Activated T-cell treated with anti-CD3 and anti-CD28 coated beads for 1 hour (primary cell): Measurements from ENCODE around the gene CCDC91.

Source experiments
- DNase-seq: peaks from one replicate; pipeline ENCODE4 v3.0.0-alpha.2; 2020; ENCODE audit warnings: low read depth

CCDC91 gene

DNA sequence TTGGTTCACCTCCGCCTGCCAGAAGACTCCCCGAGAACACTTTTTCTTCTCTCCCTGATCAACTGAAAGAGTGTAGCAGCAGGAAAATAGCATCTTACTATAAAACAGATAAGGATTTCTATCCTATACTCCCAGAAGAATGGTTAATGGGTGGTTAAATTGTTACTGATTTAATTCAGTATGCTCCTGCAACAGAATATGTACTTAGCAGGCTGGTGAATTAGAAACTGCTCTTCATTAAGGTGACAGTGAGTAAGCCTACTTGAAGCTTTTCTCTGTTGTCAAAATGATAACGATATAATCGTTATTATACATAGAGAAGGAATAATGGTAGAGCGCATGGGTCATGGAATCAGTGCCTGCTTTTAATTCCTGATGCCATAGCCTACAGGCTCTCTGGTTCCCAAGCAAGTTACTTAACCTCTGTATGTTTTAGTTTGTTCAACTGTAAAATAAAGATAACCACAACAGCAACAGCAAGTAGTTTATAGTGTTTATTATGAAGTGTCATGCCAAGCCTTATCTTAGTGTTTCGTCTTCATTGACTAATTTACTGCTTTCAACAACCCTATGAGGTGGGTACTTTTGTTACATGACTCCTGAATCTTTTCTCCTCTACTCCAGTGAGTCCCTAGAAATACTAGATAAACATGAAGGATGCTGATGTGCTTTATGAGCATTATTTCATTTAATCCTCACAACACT, 392.6 kb downstream of the CCDC91 start:
- DNase-seq: no peak

DNA sequence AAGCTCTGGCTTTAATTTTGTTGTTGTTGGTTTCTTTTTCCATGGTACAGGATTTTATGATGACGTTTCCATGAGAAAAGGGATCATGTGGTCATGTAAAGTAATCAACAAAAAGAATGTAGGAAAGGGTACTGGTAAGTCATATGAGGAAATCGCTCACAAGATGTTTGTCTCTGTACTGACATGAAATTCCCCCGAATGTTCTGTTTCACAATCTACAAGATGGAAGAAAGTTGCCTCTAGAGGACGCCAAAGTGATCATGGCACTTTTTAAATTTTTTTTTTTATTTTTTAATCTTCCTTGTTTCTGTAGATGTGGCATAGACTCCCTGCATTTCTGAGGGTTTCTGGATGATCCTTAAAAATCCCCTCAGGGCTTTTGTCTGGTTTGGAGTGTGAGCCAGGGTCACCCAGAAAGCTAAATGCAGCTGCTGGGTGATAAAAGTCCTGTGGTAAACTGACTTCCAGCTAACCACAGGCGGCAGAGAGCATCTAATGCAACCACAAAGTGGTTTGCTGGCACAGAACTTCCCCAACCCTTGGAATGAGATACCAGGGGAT, 393.5 kb downstream of the CCDC91 start:
- DNase-seq: no peak

DNA sequence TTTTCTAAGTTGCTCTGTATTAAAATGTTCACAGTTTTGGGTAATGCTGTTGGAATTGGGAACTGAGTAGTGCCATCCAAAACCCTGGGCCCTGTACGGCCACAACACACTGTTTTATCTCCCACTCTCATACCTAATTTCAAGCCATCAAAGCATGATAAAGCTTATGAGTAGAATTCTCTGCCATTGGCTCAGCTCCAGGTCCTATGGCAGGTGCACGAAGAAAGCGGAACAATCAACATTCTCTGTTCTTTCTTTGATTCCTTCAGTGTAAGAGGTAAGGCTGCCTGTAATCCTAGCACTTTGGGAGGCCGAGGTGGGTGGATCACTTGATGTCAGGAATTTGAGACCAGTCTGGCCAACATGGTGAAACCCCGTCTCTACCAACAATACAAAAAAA, 394.9 kb downstream of the CCDC91 start:
- DNase-seq: no peak

GRCh38 chr12:28586481-28586880, 396.2 kb downstream of the CCDC91 start:
- no peak for DNase-seq

DNA sequence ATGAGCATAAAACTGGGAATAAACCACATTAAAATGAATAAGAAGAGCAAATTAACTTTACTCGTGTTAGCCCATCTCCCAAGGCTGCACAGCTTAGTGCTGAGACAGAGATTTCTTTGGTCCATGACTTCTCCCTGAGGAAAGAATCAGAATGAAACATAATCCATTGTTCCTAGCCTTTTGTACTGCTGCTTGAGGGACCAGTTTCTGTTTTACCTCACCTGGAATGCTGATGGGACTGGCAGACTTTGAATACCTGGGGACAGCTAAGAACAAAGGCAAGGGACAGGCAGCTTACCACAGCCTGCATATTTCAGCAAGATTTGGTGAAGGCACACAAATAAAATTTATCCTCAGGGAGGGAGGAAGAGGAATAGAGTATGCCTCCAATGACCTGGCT, 401.6 kb downstream of the CCDC91 start:
- no peak for DNase-seq
